ENCODE results near the gene RPL36A.

Gene RPL36A

DNA sequence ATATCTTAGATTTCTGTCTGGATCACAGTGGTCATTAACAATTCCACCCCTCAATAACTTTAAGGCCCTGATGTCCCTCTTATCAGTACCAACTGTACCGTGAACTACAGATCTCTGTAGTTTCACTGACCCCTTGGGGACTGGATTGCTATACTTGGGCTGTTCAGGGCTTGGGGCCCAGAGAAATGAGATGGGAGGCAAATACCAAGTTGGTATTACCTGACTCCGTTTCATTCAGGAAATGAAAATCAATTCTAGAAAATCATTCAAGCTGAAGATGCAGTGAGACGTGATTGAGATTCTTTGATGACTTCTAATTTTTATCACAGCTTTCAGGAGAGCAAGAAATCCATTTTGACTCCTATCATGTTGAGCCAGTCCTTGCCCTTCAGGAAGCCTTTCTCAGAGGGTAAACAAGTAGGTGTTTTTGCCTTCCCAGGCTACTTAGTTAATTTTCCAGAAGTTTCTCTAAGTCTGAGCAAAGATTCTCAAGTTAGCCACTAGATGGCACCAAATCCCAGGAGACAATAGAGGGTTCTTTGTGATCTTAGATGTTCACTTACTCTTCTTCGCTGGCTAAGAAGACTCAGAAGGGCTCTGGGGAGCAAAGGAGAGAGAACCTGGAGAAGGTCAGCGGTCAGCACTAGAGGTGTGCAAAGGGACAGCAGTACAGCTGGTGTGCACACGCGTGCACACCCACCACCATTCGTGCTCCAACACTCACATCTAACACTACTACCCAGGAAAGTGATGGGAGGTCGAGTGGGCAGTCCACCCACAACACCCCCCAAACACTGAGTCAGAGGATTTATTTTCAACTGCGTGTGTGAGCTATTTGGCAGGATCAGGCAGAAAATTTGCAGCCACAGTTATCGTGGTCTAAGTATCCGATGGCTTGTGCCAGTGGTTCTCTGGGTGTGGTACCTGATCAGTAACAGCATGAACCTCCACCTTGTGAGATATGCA lies 24.7 kb downstream of the RPL36A start:
- TF ChIP-seq FOXP2 (optimal IDR thresholded peaks at IDR 0.05; ENCODE audit: control extremely low read depth, extremely low read length, insufficient read depth) (no peak), EZH2 (IDR thresholded peaks at IDR 0.05) (no peak), POLR2AphosphoS5 (IDR thresholded peaks at IDR 0.05; ENCODE audit: borderline replicate concordance, low read depth, low read length) (no peak; the same call in 1 of the 2 replicates)
- Histone ChIP-seq H3K9me3 (ENCODE audit: low read depth, low read length) (no peaks in the 10 kb centered on the region), H3K9ac (ENCODE audit: insufficient read length) (no peak overlapping the region), H3K4me3 (no peak overlapping the region), H3K27ac (no peak overlapping the region), H3K36me3 (ENCODE audit: insufficient read depth, low read length) (peaks cover 16% of the 10 kb centered on the region)
- peak; percentile 44 for DNase-seq (ENCODE audit: low read depth, low spot score)

DNA sequence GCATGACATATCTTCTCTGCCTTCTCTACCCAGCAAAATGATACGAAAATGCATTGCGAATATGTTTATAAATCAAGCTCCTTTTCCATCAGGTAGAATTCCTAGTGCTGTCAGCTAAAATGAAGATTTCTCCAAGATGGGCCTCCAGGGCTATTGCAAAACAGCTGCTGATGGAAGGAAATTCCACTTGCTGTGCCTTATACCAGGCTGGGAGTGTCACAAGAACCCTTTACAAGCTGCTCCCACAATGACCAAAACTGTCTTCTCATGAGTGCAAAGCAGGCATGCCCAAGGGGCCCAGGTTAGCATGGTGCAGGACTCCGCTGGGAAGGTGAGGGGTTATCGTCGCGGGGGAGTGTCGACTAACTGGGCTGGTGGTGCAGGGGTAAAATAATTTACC lies 25.9 kb downstream of the RPL36A start:
- Histone ChIP-seq H3K27ac (no peak overlapping the region), H3K36me3 (ENCODE audit: insufficient read depth, low read length) (peaks cover 15% of the 10 kb centered on the region), H3K4me3 (no peak overlapping the region)

DNA sequence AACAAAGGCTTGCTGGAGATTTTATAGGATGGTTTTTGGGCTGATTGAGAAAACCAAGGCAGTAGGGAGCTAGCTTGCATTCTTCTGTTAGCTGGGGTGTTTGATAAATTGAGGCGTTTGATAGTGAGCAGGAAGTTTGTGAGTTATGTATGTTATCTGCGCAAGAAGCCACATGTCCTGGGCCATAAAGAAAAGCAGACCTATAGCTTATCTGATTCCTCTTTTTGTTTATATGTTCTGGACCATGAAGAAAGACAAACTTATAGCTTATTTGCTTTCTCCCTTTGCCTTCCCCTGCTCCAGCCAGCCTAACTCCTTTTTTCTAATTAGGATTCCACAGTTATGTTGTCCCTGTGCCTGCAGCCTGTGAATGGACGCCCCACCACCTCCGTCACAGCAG lies 26.4 kb downstream of the RPL36A start:
- H3K36me3 ChIP-seq (ENCODE audit: insufficient read depth, low read length): peaks cover 10% of the 10 kb centered on the region
- H3K9ac ChIP-seq (ENCODE audit: insufficient read length): no peak overlapping the region
- no peak for TF ChIP-seq POLR2AphosphoS5 (IDR thresholded peaks at IDR 0.05; ENCODE audit: borderline replicate concordance, low read depth, low read length)
- TF ChIP-seq FOXP2 (optimal IDR thresholded peaks at IDR 0.05; ENCODE audit: control extremely low read depth, extremely low read length, insufficient read depth): no peak
- no peak for TF ChIP-seq EZH2 (IDR thresholded peaks at IDR 0.05)
- H3K9me3 ChIP-seq (ENCODE audit: low read depth, low read length): no peaks in the 10 kb centered on the region
- DNase-seq (ENCODE audit: low read depth, low spot score): no peak
- H3K4me3 ChIP-seq: no peak overlapping the region
- no peak overlapping the region for H3K27ac ChIP-seq

More for the DNA sequence above, 25.9 kb downstream of the RPL36A start:
- TF ChIP-seq POLR2AphosphoS5 (IDR thresholded peaks at IDR 0.05; ENCODE audit: borderline replicate concordance, low read depth, low read length) (no peak), EZH2 (IDR thresholded peaks at IDR 0.05) (no peak), FOXP2 (optimal IDR thresholded peaks at IDR 0.05; ENCODE audit: control extremely low read depth, extremely low read length, insufficient read depth) (no peak)
- no peak overlapping the region for H3K9ac ChIP-seq (ENCODE audit: insufficient read length)
- DNase-seq (ENCODE audit: low read depth, low spot score): no peak
- H3K9me3 ChIP-seq (ENCODE audit: low read depth, low read length): no peaks in the 10 kb centered on the region

DNA sequence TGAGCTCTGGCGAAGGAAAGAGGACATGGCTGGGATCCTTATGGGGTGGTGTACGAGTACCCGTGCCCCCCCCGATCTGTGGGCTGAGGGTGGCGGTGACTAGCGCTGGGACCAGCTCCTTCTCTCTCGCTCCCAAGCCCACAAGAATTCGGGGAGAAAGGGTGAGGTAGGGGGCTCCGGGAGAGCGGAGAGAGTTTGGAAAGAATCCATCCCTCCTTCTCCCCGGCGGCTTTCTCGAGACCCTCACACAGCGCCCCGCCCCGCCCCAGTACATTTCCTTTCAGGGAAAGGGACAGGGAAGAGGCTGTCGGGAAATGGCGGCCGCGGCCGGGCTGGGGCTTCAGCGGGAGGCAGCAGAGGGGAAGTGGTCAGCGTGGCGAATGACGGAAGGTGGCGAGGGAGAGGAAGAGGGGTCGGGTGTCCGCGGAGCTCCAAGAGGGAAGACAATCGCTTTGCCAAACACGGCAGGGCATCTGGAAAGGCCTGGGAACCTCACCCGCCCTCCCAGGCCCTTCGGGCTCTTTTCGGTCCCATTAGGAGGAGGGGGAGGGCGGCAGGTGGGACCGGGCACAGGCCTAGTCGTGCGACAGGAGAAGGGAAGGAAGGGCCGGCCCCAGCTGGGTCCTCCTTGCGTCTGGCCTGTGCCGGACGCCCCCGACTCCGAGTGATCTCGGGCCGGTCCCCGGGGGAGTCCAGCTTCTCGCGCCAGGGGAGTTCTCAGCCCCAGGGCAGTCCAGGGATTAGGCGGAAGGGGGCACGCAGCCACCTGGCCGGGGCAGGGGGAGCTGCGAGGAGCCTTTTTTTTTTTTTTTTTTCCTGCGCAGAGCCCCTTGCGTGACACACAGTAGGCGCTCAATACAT lies 27.4 kb downstream of the RPL36A start:
- H3K27ac ChIP-seq: no peak overlapping the region
- DNase-seq (ENCODE audit: low read depth, low spot score): no peak
- H3K4me3 ChIP-seq: no peak overlapping the region
- no peaks in the 10 kb centered on the region for H3K9me3 ChIP-seq (ENCODE audit: low read depth, low read length)
- TF ChIP-seq EZH2 (IDR thresholded peaks at IDR 0.05) (no peak), FOXP2 (optimal IDR thresholded peaks at IDR 0.05; ENCODE audit: control extremely low read depth, extremely low read length, insufficient read depth) (no peak), POLR2AphosphoS5 (IDR thresholded peaks at IDR 0.05; ENCODE audit: borderline replicate concordance, low read depth, low read length) (no peak)
- no peak overlapping the region for H3K9ac ChIP-seq (ENCODE audit: insufficient read length)
- no peaks in the 10 kb centered on the region; the same call in 1 of the 2 replicates for H3K36me3 ChIP-seq (ENCODE audit: insufficient read depth, low read length)

DNA sequence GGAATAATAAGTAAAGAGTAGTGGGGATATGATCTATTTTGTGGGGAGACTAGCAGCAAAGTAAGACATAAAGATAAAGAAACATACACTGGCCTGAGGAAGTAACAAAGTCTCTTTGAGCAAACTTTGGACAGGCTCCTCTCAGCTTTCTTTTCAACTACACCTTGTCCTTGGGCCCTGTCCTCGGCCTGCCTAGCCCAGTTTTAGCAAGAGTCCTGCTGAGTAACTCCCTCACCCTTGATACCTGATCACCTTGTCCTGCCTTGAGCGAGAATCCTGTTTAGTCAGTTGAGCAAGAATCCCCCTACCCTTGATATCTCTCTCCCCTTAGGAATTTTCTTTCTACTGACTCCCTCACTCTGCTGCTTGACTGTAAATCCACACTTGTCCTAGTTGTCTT lies 28.7 kb downstream of the RPL36A start:
- Histone ChIP-seq H3K27ac (no peak overlapping the region), H3K9ac (ENCODE audit: insufficient read length) (no peak overlapping the region), H3K9me3 (ENCODE audit: low read depth, low read length) (no peaks in the 10 kb centered on the region), H3K4me3 (no peak overlapping the region), H3K36me3 (ENCODE audit: insufficient read depth, low read length) (no peaks in the 10 kb centered on the region; the same call in 1 of the 2 replicates)
- TF ChIP-seq FOXP2 (optimal IDR thresholded peaks at IDR 0.05; ENCODE audit: control extremely low read depth, extremely low read length, insufficient read depth) (no peak), EZH2 (IDR thresholded peaks at IDR 0.05) (no peak), POLR2AphosphoS5 (IDR thresholded peaks at IDR 0.05; ENCODE audit: borderline replicate concordance, low read depth, low read length) (no peak)
- no peak for DNase-seq (ENCODE audit: low read depth, low spot score)

DNA sequence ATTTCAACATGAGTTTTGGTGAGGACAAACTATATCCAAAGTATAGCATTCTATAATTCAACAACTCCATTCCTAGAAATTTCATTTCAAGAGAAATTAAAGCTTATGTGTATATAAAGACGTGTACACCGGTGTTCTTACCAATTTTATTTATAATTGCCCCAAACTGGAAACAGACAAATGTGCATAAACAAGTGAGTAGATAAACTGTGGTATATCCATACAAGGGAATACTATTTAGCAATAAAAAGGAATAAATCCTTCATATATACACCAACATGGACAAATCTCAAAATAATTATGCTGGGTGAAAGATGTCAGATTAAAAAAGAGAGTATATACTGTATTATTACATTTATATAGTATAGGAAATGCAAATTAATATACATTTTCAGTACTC lies 37.1 kb downstream of the RPL36A start:
- Histone ChIP-seq H3K27ac (no peak overlapping the region), H3K9me3 (ENCODE audit: low read depth, low read length) (no peaks in the 10 kb centered on the region), H3K4me3 (no peak overlapping the region), H3K9ac (ENCODE audit: insufficient read length) (no peak overlapping the region), H3K36me3 (ENCODE audit: insufficient read depth, low read length) (no peaks in the 10 kb centered on the region)
- TF ChIP-seq FOXP2 (optimal IDR thresholded peaks at IDR 0.05; ENCODE audit: control extremely low read depth, extremely low read length, insufficient read depth) (no peak), EZH2 (IDR thresholded peaks at IDR 0.05) (no peak), POLR2AphosphoS5 (IDR thresholded peaks at IDR 0.05; ENCODE audit: borderline replicate concordance, low read depth, low read length) (no peak)
- no peak for DNase-seq (ENCODE audit: low read depth, low spot score)

DNA sequence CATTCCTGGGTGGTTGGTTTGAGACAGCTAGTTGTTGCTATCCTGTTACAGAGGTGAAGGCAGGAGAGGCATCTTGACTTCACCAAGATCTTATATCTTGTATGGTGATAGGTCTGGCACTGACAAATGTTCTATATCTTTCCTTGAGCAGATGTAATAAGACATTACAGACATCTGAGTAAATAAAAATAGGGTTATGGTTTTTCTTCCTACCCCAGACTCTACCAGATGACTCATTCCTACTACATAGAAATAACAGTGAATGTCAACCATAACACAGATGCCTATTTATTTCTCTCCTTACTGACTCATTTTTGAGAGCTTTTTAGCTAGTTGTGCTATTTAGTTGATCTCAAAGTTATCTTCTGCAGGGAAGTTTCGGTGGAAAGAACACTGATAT lies 39.1 kb downstream of the RPL36A start:
- Histone ChIP-seq H3K4me3 (no peak overlapping the region), H3K36me3 (ENCODE audit: insufficient read depth, low read length) (no peaks in the 10 kb centered on the region), H3K9me3 (ENCODE audit: low read depth, low read length) (no peaks in the 10 kb centered on the region), H3K9ac (ENCODE audit: insufficient read length) (no peak overlapping the region), H3K27ac (no peak overlapping the region)
- DNase-seq (ENCODE audit: low read depth, low spot score): no peak
- TF ChIP-seq POLR2AphosphoS5 (IDR thresholded peaks at IDR 0.05; ENCODE audit: borderline replicate concordance, low read depth, low read length): no peak
- TF ChIP-seq EZH2 (IDR thresholded peaks at IDR 0.05): no peak
- TF ChIP-seq FOXP2 (optimal IDR thresholded peaks at IDR 0.05; ENCODE audit: control extremely low read depth, extremely low read length, insufficient read depth): no peak

Data from SK-N-MC (cell line).